Coronary artery (tissue), 2 donors: Measurements from ENCODE around the gene SPATA13.
A peak's percentile ranks its signal among the peaks of the same experiment; 100 is the strongest.

Experiments
- DNase-seq: peaks from one replicate; pipeline ENCODE4 v3.0.0-alpha.2; 2017; ENCODE audit warnings: low spot score
- H3K27ac ChIP-seq, 2 donors: fragments of 200-600 bp; sonication (generic); one replicate each; pipeline ENCODE4 v1.5.1; 2016 to 2019
- H3K4me3 ChIP-seq: fragments of 200-600 bp; sonication (generic); 2 replicates; pipeline ENCODE4 v1.5.1; 2016; ENCODE audit warnings: mild to moderate bottlenecking, moderate library complexity
- TF ChIP-seq, protein P1 (sequence below): fragments of 200-600 bp; sonication (generic); IDR thresholded peaks from one replicate; pipeline ENCODE4 v1.5.1; 2019; ENCODE audit warnings: antibody characterized with exemption

The SPATA13 gene

DNA sequence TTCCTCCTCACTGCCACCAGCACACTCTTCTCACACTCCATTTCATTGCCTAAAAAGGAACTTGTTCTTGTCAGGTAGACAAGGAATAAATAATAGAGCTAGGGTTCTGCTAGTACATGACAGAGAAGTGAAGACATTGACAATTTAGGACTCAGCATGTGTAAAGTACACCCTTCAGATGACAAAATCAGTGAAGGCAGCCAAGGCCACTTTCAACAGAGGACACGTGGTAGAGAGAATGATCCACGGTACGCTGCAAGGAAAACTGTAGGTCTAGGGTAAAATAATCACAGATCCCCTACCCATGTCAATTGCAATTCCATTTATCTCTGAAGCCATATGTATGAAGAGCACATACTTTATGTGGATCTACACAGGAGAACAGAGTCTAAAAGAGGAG, 7.2 kb upstream of the SPATA13 start:
- TF ChIP-seq, protein P1, sequence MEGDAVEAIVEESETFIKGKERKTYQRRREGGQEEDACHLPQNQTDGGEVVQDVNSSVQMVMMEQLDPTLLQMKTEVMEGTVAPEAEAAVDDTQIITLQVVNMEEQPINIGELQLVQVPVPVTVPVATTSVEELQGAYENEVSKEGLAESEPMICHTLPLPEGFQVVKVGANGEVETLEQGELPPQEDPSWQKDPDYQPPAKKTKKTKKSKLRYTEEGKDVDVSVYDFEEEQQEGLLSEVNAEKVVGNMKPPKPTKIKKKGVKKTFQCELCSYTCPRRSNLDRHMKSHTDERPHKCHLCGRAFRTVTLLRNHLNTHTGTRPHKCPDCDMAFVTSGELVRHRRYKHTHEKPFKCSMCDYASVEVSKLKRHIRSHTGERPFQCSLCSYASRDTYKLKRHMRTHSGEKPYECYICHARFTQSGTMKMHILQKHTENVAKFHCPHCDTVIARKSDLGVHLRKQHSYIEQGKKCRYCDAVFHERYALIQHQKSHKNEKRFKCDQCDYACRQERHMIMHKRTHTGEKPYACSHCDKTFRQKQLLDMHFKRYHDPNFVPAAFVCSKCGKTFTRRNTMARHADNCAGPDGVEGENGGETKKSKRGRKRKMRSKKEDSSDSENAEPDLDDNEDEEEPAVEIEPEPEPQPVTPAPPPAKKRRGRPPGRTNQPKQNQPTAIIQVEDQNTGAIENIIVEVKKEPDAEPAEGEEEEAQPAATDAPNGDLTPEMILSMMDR: no peak
- H3K4me3 ChIP-seq: no peak overlapping the region
- no peak for DNase-seq
- no peak overlapping the region for H3K27ac ChIP-seq

DNA sequence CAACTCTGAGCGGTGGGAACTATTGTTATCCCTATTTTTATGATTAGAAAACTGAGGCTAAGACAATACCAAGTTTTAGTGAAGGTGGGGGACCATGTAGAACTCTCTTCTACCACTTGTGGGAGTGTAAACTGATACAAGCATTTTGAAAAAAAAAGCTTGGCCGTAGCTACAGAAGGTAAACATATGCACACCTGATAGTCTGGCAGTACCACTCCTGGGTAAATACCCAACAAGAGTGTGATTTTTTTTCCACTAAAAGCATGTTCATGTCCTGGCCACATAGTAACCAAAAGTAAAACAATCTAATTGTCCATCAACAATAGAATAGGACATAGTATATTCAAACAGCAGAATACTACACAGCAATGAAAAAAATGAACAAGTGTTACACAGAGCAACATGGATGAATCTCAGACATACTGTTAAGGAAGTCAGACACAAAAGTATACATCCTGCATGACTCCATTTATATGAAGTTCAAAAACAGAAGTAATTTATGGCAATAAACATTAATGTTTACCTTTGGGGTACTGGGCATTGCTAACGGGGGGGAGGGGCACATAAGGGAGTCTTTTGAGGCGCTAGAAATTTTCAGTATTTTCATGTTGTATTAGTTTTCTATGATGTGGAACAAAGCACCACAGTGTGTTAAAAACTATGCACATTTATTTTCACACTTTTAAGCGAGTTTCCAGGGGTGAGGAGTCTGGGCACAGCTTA, 6.4 kb upstream of the SPATA13 start:
- TF ChIP-seq, protein P1: no peak
- no peak for DNase-seq
- Histone ChIP-seq H3K27ac (no peak overlapping the region), H3K4me3 (no peak overlapping the region)

DNA sequence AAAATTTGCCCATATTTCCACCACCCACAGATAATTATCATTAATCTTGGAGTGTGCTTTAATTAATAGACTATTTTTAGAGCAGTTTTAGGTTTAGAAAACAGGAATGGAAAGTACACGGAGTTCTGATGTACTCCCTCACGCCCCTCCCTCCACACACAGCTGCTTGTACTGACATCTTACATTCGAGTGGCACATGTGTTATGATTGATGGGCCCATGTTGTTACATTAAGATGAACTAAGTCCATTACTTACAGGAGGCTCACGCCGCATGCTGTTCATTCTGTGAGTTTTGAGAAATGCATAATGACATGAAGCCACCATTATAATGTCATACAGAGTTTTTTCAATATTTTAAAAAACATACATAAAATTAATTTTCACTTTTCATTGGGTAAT, 1.2 kb upstream of the SPATA13 start:
- Histone ChIP-seq H3K4me3 (no peak overlapping the region), H3K27ac (no peak overlapping the region)
- TF ChIP-seq, protein P1: no peak
- DNase-seq: no peak

DNA sequence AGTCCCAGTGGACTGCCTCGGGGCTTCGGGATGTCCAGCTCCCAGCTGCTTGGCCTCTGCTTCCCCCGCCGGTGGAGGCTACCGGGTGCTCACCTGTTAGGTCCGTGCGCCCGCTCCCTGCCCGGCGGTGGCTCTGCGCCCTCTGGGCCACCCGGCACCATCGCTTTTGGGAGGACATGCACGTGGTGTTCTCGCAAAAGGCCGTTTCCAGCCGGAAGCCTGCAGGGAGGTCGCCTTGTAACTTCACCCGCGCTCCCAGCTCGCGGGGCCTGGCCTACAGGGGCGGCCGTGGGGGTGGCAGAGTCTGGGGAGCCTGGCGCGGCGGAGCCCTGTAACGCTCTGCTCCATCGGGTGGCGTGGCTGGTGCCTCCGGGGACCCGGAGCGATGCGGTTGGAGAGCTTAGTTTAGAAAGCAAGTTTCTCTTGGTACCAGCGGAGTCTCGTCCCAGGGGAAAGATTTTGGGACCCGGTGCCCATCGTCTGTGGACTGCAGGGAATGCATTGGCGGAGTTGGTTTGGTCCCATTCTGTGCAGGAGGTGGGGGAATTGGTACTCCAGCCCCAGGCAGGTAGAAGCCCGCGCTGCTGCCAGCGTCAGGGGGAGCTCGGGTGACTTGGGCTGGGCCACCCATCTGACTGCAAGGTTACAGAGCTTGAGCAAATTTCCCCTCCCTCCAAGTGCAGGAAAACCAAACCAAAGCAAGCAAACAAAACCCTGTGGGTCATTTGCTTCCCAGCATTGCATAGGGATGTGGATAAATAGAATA, 673 bp downstream of the SPATA13 start:
- DNase-seq: no peak
- TF ChIP-seq, protein P1: no peak
- Histone ChIP-seq H3K27ac (peak overlapping the region; percentile 65 to 76), H3K4me3 (peak overlapping the region; percentile 86)

DNA sequence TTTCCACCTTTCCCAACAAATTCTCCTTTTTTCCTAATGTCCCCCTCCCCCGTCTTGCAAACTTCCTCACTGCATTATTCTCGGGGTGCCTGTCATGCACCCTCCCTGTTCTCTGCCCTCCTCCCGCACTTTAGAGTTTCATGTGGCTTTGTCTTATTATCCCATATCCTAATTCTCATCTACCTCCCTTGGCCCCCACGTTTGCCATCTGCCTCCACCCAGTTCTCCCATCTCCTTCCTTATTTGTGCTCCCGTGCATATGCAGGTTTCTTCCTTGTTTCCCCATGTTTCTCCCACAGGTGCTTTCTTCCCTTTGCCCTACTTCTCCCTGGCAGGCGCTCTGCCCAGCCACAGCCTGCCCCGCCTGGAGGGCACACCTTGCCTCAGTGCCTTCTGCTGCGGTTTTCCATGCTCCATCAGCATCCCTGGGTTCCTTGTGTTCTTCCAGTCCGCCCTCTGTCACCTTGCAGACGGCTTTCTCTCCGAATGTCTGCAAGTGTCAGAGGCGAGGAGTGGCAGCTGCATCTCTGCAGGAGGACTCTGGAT, 1.5 kb downstream of the SPATA13 start:
- peak overlapping the region; percentile 86 for H3K4me3 ChIP-seq
- TF ChIP-seq, protein P1: no peak
- DNase-seq: no peak
- peak overlapping the region in 1 of 2 donors; percentile 76 for H3K27ac ChIP-seq

DNA sequence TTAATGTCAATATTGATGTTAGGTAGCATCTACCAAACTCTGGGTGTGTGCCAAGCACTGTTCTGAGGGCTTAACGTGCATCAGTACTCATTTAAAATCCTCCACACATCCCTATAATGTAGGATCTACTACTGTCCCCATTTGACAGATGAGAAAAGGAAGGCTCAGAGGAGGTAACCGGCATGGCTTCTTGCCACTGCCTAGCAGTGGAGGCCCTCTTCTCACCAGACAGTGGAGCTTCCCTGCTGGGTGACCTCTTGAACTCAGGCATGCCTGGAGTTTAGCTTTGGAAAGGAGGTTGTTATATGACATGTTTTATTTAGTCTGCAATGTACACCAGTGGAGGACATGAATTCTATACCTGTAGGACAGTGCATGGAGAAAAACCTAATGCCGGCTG, 2.1 kb downstream of the SPATA13 start:
- TF ChIP-seq, protein P1: no peak
- Histone ChIP-seq H3K4me3 (peak overlapping the region; percentile 86), H3K27ac (no peak overlapping the region)
- DNase-seq: no peak
